ENCODE results near the gene MVK.

GRCh38 chr12:109594556-109595317 is 21.1 kb downstream of the MVK start:
- TF ChIP-seq, protein P1, sequence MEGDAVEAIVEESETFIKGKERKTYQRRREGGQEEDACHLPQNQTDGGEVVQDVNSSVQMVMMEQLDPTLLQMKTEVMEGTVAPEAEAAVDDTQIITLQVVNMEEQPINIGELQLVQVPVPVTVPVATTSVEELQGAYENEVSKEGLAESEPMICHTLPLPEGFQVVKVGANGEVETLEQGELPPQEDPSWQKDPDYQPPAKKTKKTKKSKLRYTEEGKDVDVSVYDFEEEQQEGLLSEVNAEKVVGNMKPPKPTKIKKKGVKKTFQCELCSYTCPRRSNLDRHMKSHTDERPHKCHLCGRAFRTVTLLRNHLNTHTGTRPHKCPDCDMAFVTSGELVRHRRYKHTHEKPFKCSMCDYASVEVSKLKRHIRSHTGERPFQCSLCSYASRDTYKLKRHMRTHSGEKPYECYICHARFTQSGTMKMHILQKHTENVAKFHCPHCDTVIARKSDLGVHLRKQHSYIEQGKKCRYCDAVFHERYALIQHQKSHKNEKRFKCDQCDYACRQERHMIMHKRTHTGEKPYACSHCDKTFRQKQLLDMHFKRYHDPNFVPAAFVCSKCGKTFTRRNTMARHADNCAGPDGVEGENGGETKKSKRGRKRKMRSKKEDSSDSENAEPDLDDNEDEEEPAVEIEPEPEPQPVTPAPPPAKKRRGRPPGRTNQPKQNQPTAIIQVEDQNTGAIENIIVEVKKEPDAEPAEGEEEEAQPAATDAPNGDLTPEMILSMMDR (IDR thresholded peaks at IDR 0.05; ENCODE audit: insufficient read depth, low read length, poor library complexity, severe bottlenecking) = no peak
- TF ChIP-seq EZH2phosphoT487 (conservative IDR thresholded peaks at IDR 0.05; ENCODE audit: low read length) = no peak
